Gastrocnemius medialis (tissue), 4 donors: ENCODE data around the gene AQP9.

Source experiments
- CTCF ChIP-seq, 5 experiments: fragments of 450-650 bp in 3 of 5; fragments of 200-600 bp in 2 of 5; sonication (generic) in 2 of 5; IDR thresholded peaks in 4 of 5; conservative IDR thresholded peaks in 1 of 5; 1 replicate in 4 of 5; 2 replicates in 1 of 5; pipeline ENCODE4 v1.5.1; 2016 to 2019; ENCODE audit warnings: antibody characterized with exemption in 5 of 5, mild to moderate bottlenecking in 3 of 5, moderate library complexity in 3 of 5
- POLR2A ChIP-seq, 2 donors: fragments of 450-650 bp; IDR thresholded peaks; one replicate each; pipeline ENCODE4 v1.6.1; 2017; ENCODE audit warnings: antibody characterized with exemption in 2 of 2, mild to moderate bottlenecking in 2 of 2, moderate library complexity in 2 of 2

GRCh38 chr15:58189148-58189811 lies 51.1 kb downstream of the AQP9 start:
- TF ChIP-seq CTCF (IDR thresholded peaks at IDR 0.05 in 4 of 5, conservative IDR thresholded peaks at IDR 0.05 in 1 of 5) (no peak), POLR2A (IDR thresholded peaks at IDR 0.05) (no peak)
